GM03348 (cell line): ENCODE measurements around the gene PROX2.

Experiments
- DNase-seq: peaks from one replicate; pipeline ENCODE4 v3.0.0; 2012; ENCODE audit warnings: low spot score

PROX2 gene

GRCh38 chr14:74875941-74876913, at the start of gene PROX2:
TSS of gene PROX2 (minus strand) at chr14:74876145. CDS start at chr14:74863834, 12,311 bp downstream.
- DNase-seq, result peak; percentile 17

- no peak for DNase-seq
Measured at GRCh38 chr14:74924061-74924460, 48.1 kb upstream of the PROX2 start.

- DNase-seq, result peak; percentile 96
Measured at GRCh38 chr14:74922752-74923401, 46.9 kb upstream of the PROX2 start, which contains the start of gene RPS6KL1. TSS of gene RPS6KL1 (minus strand) at chr14:74923260. CDS start at chr14:74921541, 1,719 bp downstream.

- no peak for DNase-seq
Measured at GRCh38 chr14:74921987-74922751, 46.2 kb upstream of the PROX2 start.

- DNase-seq, result no peak
Measured at GRCh38 chr14:74921053-74921620, 45.2 kb upstream of the PROX2 start.

GRCh38 chr14:74920281-74920680, 44.3 kb upstream of the PROX2 start:
- DNase-seq, result no peak

- DNase-seq, result peak; percentile 81
Measured at GRCh38 chr14:74919421-74920165, 43.6 kb upstream of the PROX2 start.

- no peak for DNase-seq
Measured at GRCh38 chr14:74918380-74918779, 42.4 kb upstream of the PROX2 start.

- DNase-seq, result no peak
Measured at GRCh38 chr14:74917646-74918081, 41.7 kb upstream of the PROX2 start.

- DNase-seq, result no peak
Measured at GRCh38 chr14:74917178-74917543, 41.2 kb upstream of the PROX2 start.

GRCh38 chr14:74915826-74916225, 39.9 kb upstream of the PROX2 start:
- no peak for DNase-seq

- no peak for DNase-seq
Measured at GRCh38 chr14:74915426-74915825, 39.5 kb upstream of the PROX2 start.

- DNase-seq, result peak; percentile 89
Measured at GRCh38 chr14:74913986-74914573, 38.1 kb upstream of the PROX2 start.

- DNase-seq, result no peak
Measured at GRCh38 chr14:74913393-74913910, 37.5 kb upstream of the PROX2 start.

- no peak for DNase-seq
Measured at GRCh38 chr14:74912801-74913200, 36.9 kb upstream of the PROX2 start.

GRCh38 chr14:74912111-74912510, 36.2 kb upstream of the PROX2 start:
- DNase-seq, result no peak

GRCh38 chr14:74911704-74912103, 35.8 kb upstream of the PROX2 start:
- no peak for DNase-seq

GRCh38 chr14:74911221-74911620, 35.3 kb upstream of the PROX2 start:
- DNase-seq, result no peak

GRCh38 chr14:74910556-74910955, 34.6 kb upstream of the PROX2 start:
- peak; percentile 40 for DNase-seq

GRCh38 chr14:74909911-74910310, 34.0 kb upstream of the PROX2 start:
- DNase-seq, result no peak

- no peak for DNase-seq
Measured at GRCh38 chr14:74909501-74909900, 33.6 kb upstream of the PROX2 start.
